ENCODE measurements around the gene CTDNEP1.

Gene CTDNEP1

GRCh38 chr17:7251661-7252175 lies at the start of gene CTDNEP1:
TSS of gene CTDNEP1 (minus strand) at chr17:7251734. CDS start at chr17:7251296, 438 bp downstream.
- DNase-seq: peak; percentile 97 to 98

GRCh38 chr17:7296189-7296861 lies 44.8 kb upstream of the CTDNEP1 start:
- DNase-seq: peak; percentile 65 to 82

DNA sequence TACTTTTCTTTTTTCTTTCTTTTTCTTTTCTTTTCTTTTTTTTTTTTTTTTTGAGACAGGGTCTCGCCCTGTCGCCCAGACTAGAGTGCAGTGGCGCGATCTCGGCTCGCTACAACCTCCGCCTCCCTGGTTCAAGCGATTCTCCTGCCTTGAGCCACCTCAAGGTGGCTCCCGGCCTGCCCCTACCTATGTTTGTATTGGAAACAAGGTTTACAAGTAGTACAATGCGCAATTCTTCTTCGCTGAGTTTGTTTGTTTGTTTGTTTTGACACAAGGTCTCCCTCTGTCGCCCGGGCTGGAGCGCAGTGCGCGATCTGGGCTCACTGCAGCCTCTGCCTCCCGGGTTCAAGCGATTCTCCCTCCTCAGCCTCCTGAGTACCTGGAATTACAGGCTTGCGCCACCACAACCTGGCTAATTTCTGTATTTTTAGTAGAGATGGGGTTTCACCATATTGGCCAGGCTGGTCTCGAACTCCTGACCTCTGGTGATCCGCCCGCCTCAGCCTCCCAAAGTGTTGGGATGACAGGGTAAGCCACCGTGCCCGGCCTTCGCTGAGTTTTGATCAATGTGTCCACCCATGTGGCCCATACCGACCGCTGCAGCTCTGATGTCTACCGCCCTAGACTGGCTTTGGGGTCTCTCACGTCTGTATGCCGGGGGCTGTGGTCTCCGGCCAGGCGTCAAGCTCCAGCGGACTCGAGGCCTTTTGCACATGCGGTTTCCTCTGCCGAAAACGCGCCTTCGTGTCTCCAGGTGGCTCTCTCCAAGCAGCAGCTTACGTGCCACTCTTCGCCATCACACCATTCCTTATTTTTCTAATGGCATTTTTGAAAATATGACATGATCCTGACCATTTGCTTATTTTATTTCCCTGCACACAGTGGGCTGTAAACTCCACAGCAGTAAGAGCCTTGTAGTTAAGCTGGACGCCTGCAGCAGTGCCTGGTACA lies 44.0 kb upstream of the CTDNEP1 start:
- DNase-seq: peak; percentile 19 to 33

DNA sequence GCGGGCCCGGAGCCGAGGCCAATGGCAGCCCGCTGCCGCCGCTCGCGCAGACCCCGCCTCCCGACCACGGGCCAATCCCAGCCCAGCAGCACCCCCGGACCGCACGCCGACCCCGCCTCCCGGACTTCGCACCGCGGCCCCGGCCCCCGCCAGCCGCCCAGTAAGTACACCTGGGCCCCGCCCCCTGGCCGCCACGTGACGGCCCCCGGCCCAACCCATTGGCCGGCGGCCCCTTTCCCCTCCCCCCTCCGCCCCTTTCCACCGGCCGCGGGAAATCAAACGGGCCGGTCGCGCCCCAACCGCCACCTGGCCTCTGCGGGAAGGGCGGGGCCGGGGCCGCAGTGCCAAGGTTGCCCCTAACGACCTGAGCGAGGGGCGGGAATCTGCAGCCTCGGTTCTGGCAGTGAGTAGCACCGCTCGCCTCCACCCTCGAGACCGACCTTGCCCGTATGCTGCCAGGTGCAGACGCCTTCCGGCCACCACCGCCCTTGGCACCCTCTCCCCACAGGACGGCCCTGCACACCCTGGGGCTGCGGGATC lies 43.1 kb upstream of the CTDNEP1 start, which contains the start of gene YBX2:
TSS of gene YBX2 (minus strand) at position 26 of the 540 bp plus-strand sequence. CDS start 139 bp downstream, outside the sequence.
- peak; percentile 88 to 93 for DNase-seq

DNA sequence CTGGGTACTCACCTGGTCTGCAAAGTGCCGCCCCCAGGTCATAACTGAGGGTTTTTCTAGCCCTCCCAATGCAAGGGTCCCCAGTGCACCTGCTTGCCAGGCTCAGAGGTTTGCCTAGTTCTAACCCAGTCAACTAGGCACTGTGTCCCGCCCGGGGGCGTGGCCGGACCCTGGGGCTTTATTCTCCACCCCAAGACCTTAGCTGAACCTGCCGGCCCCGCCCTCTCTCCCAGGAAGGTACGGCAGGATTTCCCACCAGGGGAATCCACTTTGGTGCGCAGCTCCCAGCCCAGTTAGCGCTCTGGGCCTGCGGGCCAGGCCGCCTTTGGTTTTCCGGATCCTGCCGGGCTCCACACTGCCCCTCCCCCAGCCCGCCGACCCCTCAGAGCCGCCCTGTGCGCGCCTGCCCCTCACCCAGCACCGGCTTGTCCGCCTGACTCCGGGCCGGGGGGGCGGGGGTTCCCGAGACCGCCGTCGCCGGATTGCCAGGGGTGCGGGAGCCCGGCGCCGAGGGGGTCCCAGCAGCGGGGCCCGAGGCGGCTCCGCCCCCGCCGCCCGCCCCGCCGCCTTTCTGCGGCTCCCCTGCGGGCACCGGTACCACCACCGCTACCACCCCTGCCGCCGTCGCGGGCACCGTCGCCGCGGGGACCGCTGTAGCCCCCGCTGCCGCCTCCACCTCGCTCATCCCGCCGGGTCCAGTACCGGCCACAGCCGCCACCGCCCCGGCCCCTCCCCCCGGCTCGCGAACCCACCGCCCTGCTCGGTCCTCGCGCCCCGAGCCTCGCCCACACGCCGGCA lies 42.5 kb upstream of the CTDNEP1 start:
- peak in 1 of 2 experiments; percentile 12 for DNase-seq

DNA sequence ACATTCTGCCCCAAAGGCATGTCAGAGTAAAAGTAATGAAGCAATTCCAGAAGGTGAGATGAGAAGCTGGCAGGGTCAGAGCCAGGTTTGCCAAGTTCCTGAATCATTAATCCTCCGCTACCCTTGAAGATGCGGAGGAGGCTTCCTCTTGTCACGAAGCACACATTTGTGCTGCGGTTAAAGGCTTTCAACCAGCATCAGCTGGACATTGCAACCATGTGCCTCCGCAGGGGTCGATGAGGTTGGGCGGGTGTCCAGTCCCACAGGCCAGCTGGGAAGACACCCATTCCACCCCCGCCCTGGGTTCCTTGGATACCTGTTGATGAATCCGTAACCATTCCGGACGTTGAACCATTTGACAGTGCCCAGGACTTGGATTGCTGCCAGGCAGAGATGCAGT lies 41.6 kb upstream of the CTDNEP1 start:
- no peak for DNase-seq

- no peak for DNase-seq
Observed at GRCh38 chr17:7292729-7293128, 41.2 kb upstream of the CTDNEP1 start.

DNA sequence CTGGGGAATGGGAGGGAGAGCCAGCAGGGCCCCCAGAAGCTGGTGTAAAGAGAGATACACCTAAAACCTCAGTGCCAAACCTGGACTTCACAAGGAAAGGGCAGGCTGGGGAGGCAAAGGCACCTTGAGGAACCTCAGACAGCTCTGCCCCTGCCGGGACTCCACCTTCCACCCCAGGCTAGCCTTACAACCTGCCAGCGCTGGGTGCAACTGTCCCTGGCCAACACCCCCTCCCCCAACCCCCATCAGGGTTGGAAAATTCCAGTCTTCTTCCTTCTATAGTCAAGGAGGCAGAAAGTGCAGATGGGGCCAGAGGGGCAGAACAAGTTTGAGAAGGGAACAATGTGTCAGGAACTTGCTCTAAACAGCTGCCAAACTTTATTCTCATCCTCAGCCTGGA lies 40.7 kb upstream of the CTDNEP1 start:
- DNase-seq: no peak

- DNase-seq: no peak
Observed at GRCh38 chr17:7290685-7291084, 39.2 kb upstream of the CTDNEP1 start.

DNA sequence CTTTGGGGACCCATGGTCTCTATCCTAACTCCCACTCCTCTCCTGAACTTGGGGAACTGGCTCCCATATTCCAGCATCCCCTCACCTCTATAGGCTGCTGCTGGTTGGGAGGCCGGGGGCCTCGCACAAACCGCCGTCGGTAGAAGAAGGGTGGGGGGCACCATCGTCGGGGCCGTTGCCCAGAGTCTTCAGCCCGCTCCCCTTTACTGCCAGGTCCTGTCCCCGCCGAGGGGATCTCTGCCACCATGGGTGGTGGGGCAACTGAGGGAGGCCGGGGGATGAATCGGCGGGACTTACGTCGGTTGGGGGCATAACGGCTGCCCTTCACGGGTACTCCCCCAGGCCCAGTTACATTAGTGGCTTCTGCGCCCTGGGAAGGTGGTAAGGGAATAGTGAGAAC lies 38.6 kb upstream of the CTDNEP1 start:
- DNase-seq: no peak

GRCh38 chr17:7289256-7290032 lies 37.9 kb upstream of the CTDNEP1 start:
- DNase-seq: no peak

GRCh38 chr17:7285679-7286078 lies 34.1 kb upstream of the CTDNEP1 start:
- DNase-seq: no peak

GRCh38 chr17:7284911-7285310 lies 33.4 kb upstream of the CTDNEP1 start:
- no peak for DNase-seq

DNA sequence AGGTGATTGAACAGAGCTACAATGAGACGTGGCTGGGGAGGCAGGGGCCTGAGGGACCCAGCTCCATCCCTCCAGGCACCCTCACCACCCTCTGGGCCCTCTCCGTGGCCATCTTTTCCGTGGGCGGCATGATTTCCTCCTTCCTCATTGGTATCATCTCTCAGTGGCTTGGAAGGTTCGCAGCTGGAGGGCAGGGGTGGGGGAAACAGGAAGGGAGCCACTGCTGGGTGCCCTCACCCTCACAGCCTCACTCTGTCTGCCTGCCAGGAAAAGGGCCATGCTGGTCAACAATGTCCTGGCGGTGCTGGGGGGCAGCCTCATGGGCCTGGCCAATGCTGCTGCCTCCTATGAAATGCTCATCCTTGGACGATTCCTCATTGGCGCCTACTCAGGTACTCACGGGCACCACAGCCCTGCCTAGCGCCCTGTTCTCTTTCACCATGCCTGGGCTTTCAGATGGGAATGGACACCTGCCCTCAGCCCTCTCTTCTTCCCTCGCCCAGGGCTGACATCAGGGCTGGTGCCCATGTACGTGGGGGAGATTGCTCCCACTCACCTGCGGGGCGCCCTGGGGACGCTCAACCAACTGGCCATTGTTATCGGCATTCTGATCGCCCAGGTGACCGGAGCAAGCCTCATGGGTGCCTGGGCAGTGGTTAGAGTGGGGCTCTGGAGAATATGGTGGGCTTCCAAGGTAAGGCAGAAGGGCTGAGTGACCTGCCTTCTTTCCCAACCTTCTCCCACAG lies 32.1 kb upstream of the CTDNEP1 start:
- DNase-seq: no peak

- no peak for DNase-seq
Observed at GRCh38 chr17:7282752-7283321, 31.3 kb upstream of the CTDNEP1 start.

DNA sequence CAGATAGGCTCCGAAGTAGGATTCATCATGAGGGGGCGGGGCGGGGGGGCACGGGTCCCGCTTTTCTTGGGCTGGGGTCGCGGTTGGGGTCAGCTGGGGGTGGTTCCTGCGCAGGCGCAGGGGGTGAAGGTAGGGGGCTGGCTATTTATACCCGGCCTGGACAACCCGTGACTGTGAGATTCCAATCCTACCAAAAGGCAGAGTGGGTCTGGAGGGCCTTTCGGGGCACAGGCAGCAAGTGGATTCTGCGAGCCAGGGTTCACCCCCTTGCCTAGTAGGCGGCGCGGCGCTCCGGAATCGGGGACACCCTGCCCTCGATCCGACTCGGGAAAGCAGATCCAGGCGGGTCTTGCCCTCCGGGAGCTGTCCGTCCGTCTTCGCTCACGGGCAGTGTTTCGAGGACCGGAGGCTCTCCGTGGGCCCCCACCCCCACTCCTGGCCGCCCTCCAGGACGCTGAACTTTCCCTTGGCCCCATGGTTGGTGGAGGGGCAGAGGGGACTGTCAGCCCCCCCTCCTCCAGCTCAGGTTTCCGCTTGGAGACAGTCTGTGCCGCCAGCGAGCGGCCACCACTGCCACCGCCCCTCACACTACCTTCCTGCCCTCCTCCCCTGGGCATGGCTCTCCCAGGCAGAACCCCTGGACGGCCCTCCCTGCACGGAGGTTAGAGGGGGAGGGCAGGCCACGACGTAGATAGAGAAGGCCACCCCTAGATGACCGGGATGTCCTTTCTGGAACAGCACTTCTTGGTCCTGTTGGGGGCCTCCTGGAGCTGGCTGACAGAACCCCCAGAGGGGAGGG lies 30.6 kb upstream of the CTDNEP1 start:
- DNase-seq: no peak

DNA sequence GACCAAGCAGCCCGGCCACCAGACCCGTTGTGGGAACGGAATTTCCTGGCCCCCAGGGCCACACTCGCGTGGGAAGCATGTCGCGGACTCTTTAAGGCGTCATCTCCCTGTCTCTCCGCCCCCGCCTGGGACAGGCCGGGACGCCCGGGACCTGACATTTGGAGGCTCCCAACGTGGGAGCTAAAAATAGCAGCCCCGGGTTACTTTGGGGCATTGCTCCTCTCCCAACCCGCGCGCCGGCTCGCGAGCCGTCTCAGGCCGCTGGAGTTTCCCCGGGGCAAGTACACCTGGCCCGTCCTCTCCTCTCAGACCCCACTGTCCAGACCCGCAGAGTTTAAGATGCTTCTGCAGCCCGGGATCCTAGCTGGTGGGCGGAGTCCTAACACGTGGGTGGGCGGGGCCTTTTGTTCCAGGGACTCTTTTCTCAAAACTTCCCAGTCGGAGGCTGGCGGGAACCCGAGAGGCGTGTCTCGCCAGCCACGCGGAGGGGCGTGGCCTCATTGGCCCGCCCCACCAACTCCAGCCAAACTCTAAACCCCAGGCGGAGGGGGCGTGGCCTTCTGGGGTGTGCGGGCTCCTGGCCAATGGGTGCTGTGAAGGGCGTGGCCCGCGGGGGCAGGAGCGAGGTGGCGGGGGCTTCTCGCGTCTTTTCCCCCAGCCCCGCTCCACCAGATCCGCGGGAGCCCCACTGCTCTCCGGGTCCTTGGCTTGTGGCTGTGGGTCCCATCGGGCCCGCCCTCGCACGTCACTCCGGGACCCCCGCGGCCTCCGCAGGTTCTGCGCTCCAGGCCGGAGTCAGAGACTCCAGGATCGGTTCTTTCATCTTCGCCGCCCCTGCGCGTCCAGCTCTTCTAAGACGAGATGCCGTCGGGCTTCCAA lies 29.8 kb upstream of the CTDNEP1 start, which contains the start of gene SLC2A4:
TSS of gene SLC2A4 (plus strand) at position 645 of the 879 bp plus-strand sequence. CDS start at position 862, 217 bp downstream.
- peak; percentile 81 to 88 for DNase-seq

DNA sequence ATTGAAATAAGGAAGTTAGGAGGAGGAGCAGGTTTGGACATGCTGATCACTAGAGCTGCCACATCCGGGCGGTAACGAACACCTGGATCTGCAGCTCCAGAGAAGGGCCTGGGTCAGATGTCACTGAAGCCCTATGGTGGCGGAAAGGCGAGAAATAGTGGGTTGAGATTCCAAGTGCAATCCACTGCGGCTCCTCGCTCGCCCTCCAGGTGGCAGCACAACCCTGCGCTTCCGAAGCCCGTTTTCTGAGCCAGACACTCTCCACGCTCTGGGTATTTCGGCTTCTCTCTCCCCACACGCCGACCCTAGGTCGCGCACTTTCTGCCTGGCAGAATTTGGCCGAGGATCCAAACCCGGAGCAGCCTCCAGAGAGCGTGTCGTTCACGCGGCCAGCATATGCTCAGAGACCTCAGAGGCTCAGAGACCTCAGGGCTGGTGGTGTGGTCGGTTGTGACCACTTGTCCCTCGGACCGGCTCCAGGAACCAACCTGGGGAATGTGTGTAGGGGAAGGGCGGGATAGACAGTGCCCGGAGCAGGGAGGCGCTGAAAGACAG lies 29.1 kb upstream of the CTDNEP1 start:
- DNase-seq: peak; percentile 65 to 83
